GM23338 (cell line): ENCODE data around the gene FGD4. TPM values are rescaled to one million over a fixed set of nuclear protein-coding genes. Genes with fewer than 3 reads are reported as not detected.

Source experiments
- ATAC-seq: fragments of 200-7000 bp; cut with Tn5 transposase; 3 replicates; pipeline ENCODE4 v1.9.1; 2020
- DNase-seq: peaks from one replicate; pipeline ENCODE4 v3.0.0-alpha.2; 2015; ENCODE audit warnings: low spot score
- H2AFZ ChIP-seq: fragments of 200-600 bp; sonication (generic); 2 replicates; pipeline ENCODE4 v1.8.0; 2016; ENCODE audit warnings: antibody characterized with exemption, mild to moderate bottlenecking, moderate library complexity
- H3F3A ChIP-seq: fragments of 200-600 bp; sonication (generic); replicated peaks from 2 replicates; pipeline ENCODE4 v1.8.0; 2017; ENCODE audit warnings: antibody characterized with exemption, mixed run types, low read depth
- H3K27ac ChIP-seq: fragments of 200-600 bp; sonication (generic); 2 replicates; pipeline ENCODE4 v1.6.1; 2016; ENCODE audit warnings: low read depth
- H3K27me3 ChIP-seq: fragments of 200-600 bp; sonication (generic); 2 replicates; pipeline ENCODE4 v1.8.0; 2016; ENCODE audit warnings: mild to moderate bottlenecking, mixed run types, moderate library complexity; ENCODE audit not compliant: insufficient read depth
- H3K36me3 ChIP-seq: fragments of 200-600 bp; sonication (generic); 2 replicates; pipeline ENCODE4 v1.8.0; 2016; ENCODE audit warnings: mild to moderate bottlenecking; ENCODE audit not compliant: insufficient read depth
- H3K4me1 ChIP-seq: fragments of 200-600 bp; sonication (generic); 2 replicates; pipeline ENCODE4 v1.8.0; 2016; ENCODE audit warnings: mild to moderate bottlenecking, moderate library complexity; ENCODE audit not compliant: insufficient read depth
- H3K4me2 ChIP-seq: fragments of 200-600 bp; sonication (generic); 2 replicates; pipeline ENCODE4 v1.7.1; 2017; ENCODE audit warnings: mixed run types
- H3K4me3 ChIP-seq: fragments of 200-600 bp; sonication (generic); 2 replicates; pipeline ENCODE4 v1.6.1; 2016; ENCODE audit warnings: mixed run types
- H3K79me2 ChIP-seq: fragments of 200-600 bp; sonication (generic); replicated peaks from 2 replicates; pipeline ENCODE4 v1.8.0; 2017; ENCODE audit warnings: mild to moderate bottlenecking; ENCODE audit not compliant: insufficient read depth
- H3K9me2 ChIP-seq: fragments of 200-600 bp; sonication (generic); 2 replicates; pipeline ENCODE4 v1.8.0; 2017; ENCODE audit not compliant: insufficient read depth
- H4K20me1 ChIP-seq: fragments of 200-600 bp; sonication (generic); replicated peaks from 2 replicates; pipeline ENCODE4 v1.8.0; 2017; ENCODE audit warnings: mild to moderate bottlenecking; ENCODE audit not compliant: insufficient read depth
- H3K27ac Mint-ChIP-seq: 2 replicates; pipeline ENCODE4 v1.8.0; 2020; ENCODE audit warnings: inconsistent platforms, mild to moderate bottlenecking, moderate library complexity, mixed read lengths
- H3K27me3 Mint-ChIP-seq: 3 replicates; pipeline ENCODE4 v1.8.0; 2022; ENCODE audit warnings: low read depth, mild to moderate bottlenecking, moderate library complexity, mixed read lengths, inconsistent platforms; ENCODE audit not compliant: insufficient read depth, poor library complexity
- H3K36me3 Mint-ChIP-seq: 3 replicates; pipeline ENCODE4 v1.8.0; 2021; ENCODE audit warnings: low read depth, mild to moderate bottlenecking, inconsistent platforms, moderate library complexity, mixed read lengths
- H3K4me1 Mint-ChIP-seq: 3 replicates; pipeline ENCODE4 v1.8.0; 2020; ENCODE audit warnings: mild to moderate bottlenecking, inconsistent platforms, mixed read lengths
- H3K4me3 Mint-ChIP-seq: 3 replicates; pipeline ENCODE4 v1.8.0; 2021; ENCODE audit warnings: moderate library complexity, mild to moderate bottlenecking, inconsistent platforms, mixed read lengths
- H3K9me3 Mint-ChIP-seq: 3 replicates; pipeline ENCODE4 v1.8.0; 2020; ENCODE audit warnings: moderate library complexity, mild to moderate bottlenecking, inconsistent platforms, mixed read lengths
- CREB1 ChIP-seq: fragments of 250-450 bp; sonication (Bioruptor Pico); IDR thresholded peaks from 2 replicates; pipeline ENCODE4 v1.5.0; 2020; ENCODE audit warnings: low read depth, mild to moderate bottlenecking, moderate library complexity
- CTCF ChIP-seq, 2 experiments: fragments of 200-600 bp in 1 of 2; sonication (generic) in 1 of 2; conservative IDR thresholded peaks; 2 replicates each; pipeline versions ENCODE4 v1.5.1 to v1.6.1; 2016 to 2017; ENCODE audit warnings: antibody characterized with exemption in 2 of 2, low read depth in 2 of 2, mild to moderate bottlenecking in 2 of 2, moderate library complexity in 1 of 2
- ETS1 ChIP-seq: IDR thresholded peaks from 2 replicates; pipeline ENCODE4 v1.6.1; 2016; ENCODE audit warnings: antibody characterized with exemption
- EZH2 ChIP-seq: fragments of 200-600 bp; sonication (generic); IDR thresholded peaks from one replicate; pipeline ENCODE4 v1.8.0; 2017; ENCODE audit warnings: antibody characterized with exemption, mild to moderate bottlenecking, low read depth; ENCODE audit not compliant: unreplicated experiment
- JUNB ChIP-seq: IDR thresholded peaks from one replicate; pipeline ENCODE4 v1.6.1; 2016; ENCODE audit warnings: antibody characterized with exemption; ENCODE audit not compliant: unreplicated experiment
- NANOG ChIP-seq: IDR thresholded peaks from 2 replicates; pipeline ENCODE4 v1.6.1; 2016; ENCODE audit warnings: antibody characterized with exemption, borderline replicate concordance
- POLR2AphosphoS5 ChIP-seq: IDR thresholded peaks from 2 replicates; pipeline ENCODE4 v1.6.1; 2016; ENCODE audit warnings: antibody characterized with exemption, low read depth
- REST ChIP-seq: IDR thresholded peaks from one replicate; pipeline ENCODE4 v1.6.1; 2018; ENCODE audit warnings: antibody characterized with exemption; ENCODE audit not compliant: unreplicated experiment
- STAT1 ChIP-seq: IDR thresholded peaks from one replicate; pipeline ENCODE4 v1.6.1; 2016; ENCODE audit warnings: antibody characterized with exemption; ENCODE audit not compliant: unreplicated experiment
- ZNF114 ChIP-seq: fragments of 250-450 bp; sonication (Bioruptor Pico); IDR thresholded peaks from 2 replicates; pipeline ENCODE4 v1.5.0; 2020; ENCODE audit warnings: mild to moderate bottlenecking, moderate library complexity
- ZNF331 ChIP-seq: fragments of 250-450 bp; sonication (Bioruptor Pico); IDR thresholded peaks from 2 replicates; pipeline ENCODE4 v1.5.0; 2020; ENCODE audit warnings: low read depth, mild to moderate bottlenecking, moderate library complexity
- polyA plus RNA-seq: library from polyadenylated mRNA; unstranded; fragments of >200 nt; fragmentation: Nextera tagmentation; extraction: Ambion mirVana; gene quantifications from 2 replicates; pipeline ENCODE4 v1.2.1, GENCODE V29; 2016
- total RNA-seq: library from RNA; depleted of rRNA; stranded (reverse); fragments of >200 nt; shearing (Covaris generic); gene quantifications from 2 replicates; pipeline ENCODE4 v1.2.3, GENCODE V29; 2014

The FGD4 gene
- total and polyA plus RNA-seq, 2 experiments from 2014 or later = 24.3 to 54.3 TPM

- no peak for TF ChIP-seq ETS1
Observed at GRCh38 chr12:32467959-32468863, 68.9 kb downstream of the FGD4 start (continued).

GRCh38 chr12:32470936-32471470 is 71.6 kb downstream of the FGD4 start:
- no peak overlapping the region for H3K4me2 ChIP-seq
- no peak for TF ChIP-seq POLR2AphosphoS5
- no peak for TF ChIP-seq CTCF (conservative IDR thresholded peaks at IDR 0.05; ENCODE audit: low read depth in 2 of 2)
- TF ChIP-seq ZNF114 (CRISPR knock-in tag) = no peak
- TF ChIP-seq REST = no peak
- no peak for TF ChIP-seq CREB1 (CRISPR knock-in tag)
- no peak for TF ChIP-seq EZH2
- TF ChIP-seq STAT1 = no peak
- TF ChIP-seq JUNB = no peak
- no peak for TF ChIP-seq ZNF331 (CRISPR knock-in tag)
- TF ChIP-seq ETS1 = no peak
- no peak for TF ChIP-seq NANOG

More at GRCh38 chr12:32470936-32471470, 71.6 kb downstream of the FGD4 start:
- H3K9me2 ChIP-seq = peaks cover 10% of the 10 kb centered on the region; the same call in 1 of the 2 replicates
- Mint-ChIP-seq H3K36me3 (peaks cover 44% of the 10 kb centered on the region), H3K4me1 (peaks cover 5% of the 10 kb centered on the region; the same call in 2 of the 3 replicates), H3K9me3 (no peaks in the 10 kb centered on the region), H3K27me3 (peaks cover 9% of the 10 kb centered on the region), H3K27ac (no peak overlapping the region), H3K4me3 (no peak overlapping the region)
- H4K20me1 ChIP-seq = peaks cover 32% of the 10 kb centered on the region
- no peak overlapping the region for H3K4me3 ChIP-seq
- H3K4me1 ChIP-seq = 0 out of 2 replicates have a peak, but pooled peaks cover under 1% of the 10 kb centered on the region
- H3K79me2 ChIP-seq = peaks cover 87% of the 10 kb centered on the region
- no peak for DNase-seq
- no peak overlapping the region for H2AFZ ChIP-seq
- no peaks in the 10 kb centered on the region for H3K36me3 ChIP-seq
- H3K27ac ChIP-seq = peak overlapping the region; percentile 48; the same call in 1 of the 2 replicates
- ATAC-seq = no peak
- H3K27me3 ChIP-seq = no peaks in the 10 kb centered on the region
- no peaks in the 10 kb centered on the region for H3F3A ChIP-seq
